HCT116 (cell line): Measurements from ENCODE around the gene RPAIN. TPM values are rescaled to one million over a fixed set of nuclear protein-coding genes. Genes with fewer than 3 reads are reported as not detected.

Experiments used
- ATAC-seq: fragments of 200-7000 bp; cut with Tn5 transposase; 2 replicates; pipeline ENCODE4 v1.9.1; 2020; ENCODE audit warnings: mild to moderate bottlenecking, moderate library complexity
- BruUV-seq: library from RNA; stranded (reverse); fragments of 400-500 nt; replicated peaks from 2 replicates; lab custom pipeline; 2021; lab: Mats Ljungman, UMichigan
- CTCF ChIA-PET: fragments of 300-600 bp; sonication (Branson Sonifier 250); formaldehyde crosslinking; loops from one replicate; lab custom pipeline; 2021; ENCODE audit warnings: antibody characterized with exemption; lab: Charles Lee
- POLR2A ChIA-PET: fragments of 300-600, 350-600 bp; sonication (Branson Sonifier 250); formaldehyde crosslinking; loops from one replicate; lab custom pipeline; 2021; ENCODE audit warnings: antibody characterized with exemption; lab: Charles Lee
- RAD21 ChIA-PET, 2 experiments: fragments of 300-600 bp; sonication (Branson Sonifier 250); formaldehyde crosslinking; loops; one replicate each; lab custom pipeline; 2023; ENCODE audit warnings: low total read pairs in 2 of 2; ENCODE audit not compliant: uncharacterized antibody in 2 of 2, unreplicated experiment in 2 of 2, low non-redundant PET in 1 of 2; lab: Charles Lee
- DNase-seq: peaks from one replicate; pipeline ENCODE4 v3.0.0-alpha.2; 2010; ENCODE audit warnings: low read depth, low spot score
- H2AFZ ChIP-seq: fragments of 200-600 bp; shearing (Covaris generic), sonication (generic); 2 replicates; pipeline ENCODE4 v1.6.1; 2017; ENCODE audit warnings: low read depth, mixed run types, mixed read lengths, antibody characterized with exemption, low read length; ENCODE audit not compliant: poor library complexity, severe bottlenecking
- H3K27ac ChIP-seq: 2 replicates; pipeline ENCODE4 v1.5.1; 2012; ENCODE audit warnings: low read depth, low read length
- H3K27me3 ChIP-seq: fragments of 200-600 bp; sonication (generic); 2 replicates; pipeline ENCODE4 v1.6.1; 2016; ENCODE audit warnings: mixed run types, low read length, mixed read lengths; ENCODE audit not compliant: insufficient read depth
- H3K36me3 ChIP-seq, 2 experiments: fragments of 200-500 bp in 1 of 2; fragments of 200-600 bp in 1 of 2; sonication (Bioruptor generic) in 1 of 2; sonication (generic) in 1 of 2; 2 replicates each; pipeline versions ENCODE4 v1.5.1 to v1.6.1; 2014 to 2016; ENCODE audit warnings: low read length in 2 of 2, inconsistent platforms in 1 of 2, mixed read lengths in 1 of 2, mixed run types in 1 of 2; ENCODE audit not compliant: insufficient read depth in 2 of 2, control insufficient read depth in 1 of 2
- H3K4me1 ChIP-seq, 2 experiments: fragments of 200-600 bp in 1 of 2; sonication (generic) in 1 of 2; 2 replicates each; pipeline versions ENCODE4 v1.5.1 to v1.6.1; 2012 to 2017; ENCODE audit warnings: low read length in 2 of 2, inconsistent platforms in 1 of 2, mild to moderate bottlenecking in 1 of 2, mixed read lengths in 1 of 2, mixed run types in 1 of 2, moderate library complexity in 1 of 2; ENCODE audit not compliant: insufficient read depth in 2 of 2, control insufficient read depth in 1 of 2
- H3K4me2 ChIP-seq: fragments of 200-600 bp; sonication (generic); 2 replicates; pipeline ENCODE4 v1.6.1; 2017; ENCODE audit warnings: mixed run types, low read length, mixed read lengths
- H3K4me3 ChIP-seq, 2 experiments: fragments of 200-600 bp in 1 of 2; sonication (generic) in 1 of 2; replicated peaks in 1 of 2; 2 replicates each; pipeline ENCODE4 v1.5.1; 2011 to 2016; ENCODE audit warnings: low read length in 2 of 2, control low read depth in 1 of 2, low read depth in 1 of 2, mild to moderate bottlenecking in 1 of 2, mixed read lengths in 1 of 2, mixed run types in 1 of 2
- H3K79me2 ChIP-seq: fragments of 200-600 bp; sonication (generic); 2 replicates; pipeline ENCODE4 v1.6.1; 2017; ENCODE audit warnings: mild to moderate bottlenecking, mixed run types, low read length, moderate library complexity, mixed read lengths; ENCODE audit not compliant: insufficient read depth
- H3K9ac ChIP-seq: fragments of 200-600 bp; sonication (generic); 2 replicates; pipeline ENCODE4 v1.6.1; 2016; ENCODE audit warnings: low read length, mixed read lengths
- H3K9me2 ChIP-seq: fragments of 200-600 bp; sonication (generic), shearing (Covaris generic); 2 replicates; pipeline ENCODE4 v1.6.1; 2017; ENCODE audit warnings: mixed run types, mild to moderate bottlenecking, moderate library complexity; ENCODE audit not compliant: insufficient read depth
- H3K9me3 ChIP-seq, 2 experiments: fragments of 200-500 bp in 1 of 2; fragments of 200-600 bp in 1 of 2; sonication (Bioruptor generic) in 1 of 2; sonication (generic) in 1 of 2; 2 replicates each; pipeline ENCODE4 v1.6.1; 2014 to 2017; ENCODE audit warnings: low read length in 2 of 2, mixed read lengths in 2 of 2, inconsistent platforms in 1 of 2, low read depth in 1 of 2, mild to moderate bottlenecking in 1 of 2, mixed run types in 1 of 2, moderate library complexity in 1 of 2; ENCODE audit not compliant: control insufficient read depth in 1 of 2, insufficient read depth in 1 of 2
- H4K20me1 ChIP-seq: fragments of 200-600 bp; sonication (generic), shearing (Covaris generic); 2 replicates; pipeline ENCODE4 v1.6.1; 2017; ENCODE audit warnings: mixed run types, mild to moderate bottlenecking, moderate library complexity; ENCODE audit not compliant: insufficient read depth
- ATF3 ChIP-seq: IDR thresholded peaks from 2 replicates; pipeline ENCODE4 v1.6.1; 2012
- EGR1 ChIP-seq: IDR thresholded peaks from 2 replicates; pipeline ENCODE4 v1.6.1; 2012; ENCODE audit warnings: low read depth
- EZH2phosphoT487 ChIP-seq: fragments of 200-600 bp; IDR thresholded peaks from 2 replicates; pipeline ENCODE4 v1.6.1; 2018; ENCODE audit warnings: antibody characterized with exemption, borderline replicate concordance
- FOSL1 ChIP-seq: IDR thresholded peaks from 2 replicates; pipeline ENCODE4 v1.6.1; 2012; ENCODE audit warnings: low read depth
- JUND ChIP-seq: IDR thresholded peaks from 2 replicates; pipeline ENCODE4 v1.6.1; 2012
- POLR2A ChIP-seq: IDR thresholded peaks from 2 replicates; pipeline ENCODE4 v1.7.0; 2011; ENCODE audit warnings: borderline replicate concordance; ENCODE audit not compliant: insufficient read depth, insufficient read length; ENCODE audit errors: extremely low read depth
- POLR2AphosphoS5 ChIP-seq: IDR thresholded peaks from 2 replicates; pipeline ENCODE4 v1.6.1; 2011; ENCODE audit warnings: mild to moderate bottlenecking, low read depth, low read length, moderate library complexity
- REST ChIP-seq: IDR thresholded peaks from 2 replicates; pipeline ENCODE4 v1.6.1; 2012; ENCODE audit warnings: low read depth
- SIN3A ChIP-seq: IDR thresholded peaks from 2 replicates; pipeline ENCODE4 v1.6.1; 2012; ENCODE audit warnings: low read depth
- TCF7L2 ChIP-seq: IDR thresholded peaks from 2 replicates; pipeline ENCODE4 v1.7.0; 2011; ENCODE audit warnings: borderline replicate concordance, inconsistent platforms; ENCODE audit not compliant: insufficient read depth, insufficient read length; ENCODE audit errors: extremely low read depth
- YY1 ChIP-seq: IDR thresholded peaks from 2 replicates; pipeline ENCODE4 v1.6.1; 2011; ENCODE audit warnings: low read length, low read depth, moderate library complexity, mild to moderate bottlenecking; ENCODE audit not compliant: insufficient replicate concordance; ENCODE audit errors: extremely low read depth
- ZBTB33 ChIP-seq: IDR thresholded peaks from 2 replicates; pipeline ENCODE4 v1.6.1; 2011; ENCODE audit warnings: mild to moderate bottlenecking, low read length, moderate library complexity; ENCODE audit not compliant: insufficient replicate concordance; ENCODE audit errors: extremely low read depth
- intact Hi-C: fragments of 100-400 bp; cut with micrococcal nuclease; formaldehyde crosslinking; loops from 2 replicates; pipeline ENCODE4 v1.10.0; 2022
- total RNA-seq: library from RNA; stranded (reverse); gene quantifications from one replicate; pipeline ENCODE4 v1.2.1, GENCODE V29; 2021; ENCODE audit not compliant: unreplicated experiment

RPAIN gene
- total RNA-seq, 1 experiment from 2014 or later: 67.9 TPM

GRCh38 chr17:5399767-5400166 is 20.2 kb upstream of the RPAIN start:
- Histone ChIP-seq H3K9me2 (no peaks in the 10 kb centered on the region), H3K9me3 (no peaks in the 10 kb centered on the region), H4K20me1 (0 out of 2 replicates have a peak, but pooled peaks cover 4% of the 10 kb centered on the region), H3K9ac (no peak overlapping the region), H3K27ac (no peak overlapping the region), H3K36me3 (peaks cover 49 to 67% of the 10 kb centered on the region in 2 experiments), H2AFZ (no peak overlapping the region), H3K4me3 (no peak overlapping the region), H3K79me2 (peaks cover 42% of the 10 kb centered on the region), H3K4me1 (no peaks in the 10 kb centered on the region), H3K4me2 (no peak overlapping the region), H3K27me3 (no peaks in the 10 kb centered on the region)
- ATAC-seq (no peak), DNase-seq (no peak)
- ChIA-PET RAD21 (no interaction called here), POLR2A (no interaction called here), CTCF (no interaction called here)
- no TSS peak for BruUV-seq
- no peak for TF ChIP-seq SIN3A
- no peak for TF ChIP-seq POLR2A
- no peak for TF ChIP-seq TCF7L2
- no peak for TF ChIP-seq FOSL1
- TF ChIP-seq ATF3: no peak
- no peak for TF ChIP-seq REST
- no peak for TF ChIP-seq POLR2AphosphoS5
- TF ChIP-seq JUND: no peak
- TF ChIP-seq ZBTB33: no peak
- TF ChIP-seq YY1: no peak
- no peak for TF ChIP-seq EZH2phosphoT487
- TF ChIP-seq EGR1: no peak
- intact Hi-C loops: no loop called here
